Activated T-cell treated with anti-CD3 and anti-CD28 coated beads, Interleukin-2, amount 50 U/mL, for 4 hours (primary cell): ENCODE data around the gene ZBTB12. TPM values are rescaled to one million over a fixed set of nuclear protein-coding genes. Genes with fewer than 3 reads are reported as not detected.

Experiments
- total RNA-seq, 3 donors: library from RNA; stranded (reverse); gene quantifications; one replicate each; pipeline ENCODE4 v1.2.1, GENCODE V29; 2021

The ZBTB12 gene
- total RNA-seq, 3 donors from 2014 or later = 3.5 to 6.1 (median 5.4) TPM

Other genes starting within 250 kb of the ZBTB12 start
- 100 to 1,000 TPM; 403 to 418 (median 411) TPM for gene BAG6, start 249.4 kb downstream of the ZBTB12 start, total RNA-seq
- 1 to 10 TPM; 1.8 to 2.8 (median 2.1) TPM for gene APOM, start 246.2 kb downstream of the ZBTB12 start, total RNA-seq
- gene C6orf47, start 241.3 kb downstream of the ZBTB12 start, total RNA-seq = 10 to 100 TPM; 17.1 to 18.3 (median 18.2) TPM
- 10 to 100 TPM; 34.9 to 37.8 (median 37.5) TPM for gene GPANK1, start 237.1 kb downstream of the ZBTB12 start, total RNA-seq
- gene CSNK2B, start 236.0 kb downstream of the ZBTB12 start, total RNA-seq = 100 to 1,000 TPM; 301 to 311 (median 307) TPM
- gene LY6G5B, start 232.1 kb downstream of the ZBTB12 start, total RNA-seq = 10 to 100 TPM; 22.6 to 24.0 (median 22.9) TPM
- gene LY6G5C, start 221.0 kb downstream of the ZBTB12 start, total RNA-seq = 1 to 10 TPM; 2.3 to 3.8 (median 3.1) TPM
- gene ABHD16A, start 198.8 kb downstream of the ZBTB12 start, total RNA-seq = 10 to 100 TPM; 33.9 to 38.1 (median 35.2) TPM
- gene LY6G6F, start 195.2 kb downstream of the ZBTB12 start, total RNA-seq = not detected
- not detected for gene LY6G6D, start 186.7 kb downstream of the ZBTB12 start, total RNA-seq
- not detected for gene LY6G6C, start 180.3 kb downstream of the ZBTB12 start, total RNA-seq
- under 1 TPM in 2 of 3 donors, not detected in 1; 0.33 to 0.55 TPM for gene MPIG6B, start 178.7 kb downstream of the ZBTB12 start, total RNA-seq
- gene DDAH2, start 172.8 kb downstream of the ZBTB12 start, total RNA-seq = 1 to 10 TPM; 3.4 to 3.9 (median 3.5) TPM
- 100 to 1,000 TPM; 344 to 370 (median 353) TPM for gene CLIC1, start 165.6 kb downstream of the ZBTB12 start, total RNA-seq
- gene MSH5, start 162.1 kb downstream of the ZBTB12 start, total RNA-seq = 10 to 100 TPM; 30.9 to 35.4 (median 34.3) TPM
- 10 to 100 TPM in 2 of 3 donors, 1 to 10 TPM in 1; 9.4 to 12.2 (median 12.1) TPM for gene SAPCD1, start 139.4 kb downstream of the ZBTB12 start, total RNA-seq
- gene VWA7, start 124.8 kb downstream of the ZBTB12 start, total RNA-seq = 1 to 10 TPM; 1.4 TPM
- gene VARS1, start 106.3 kb downstream of the ZBTB12 start, total RNA-seq = 100 to 1,000 TPM; 231 to 263 (median 234) TPM
- gene LSM2, start 95.1 kb downstream of the ZBTB12 start, total RNA-seq = 100 to 1,000 TPM; 163 to 192 (median 184) TPM
- gene HSPA1L, start 86.8 kb downstream of the ZBTB12 start, total RNA-seq = 1 to 10 TPM; 1.6 to 1.8 (median 1.7) TPM
- gene HSPA1A, start 86.5 kb downstream of the ZBTB12 start, total RNA-seq = 10 to 100 TPM; 33.3 to 38.1 (median 34.2) TPM
- gene HSPA1B, start 74.3 kb downstream of the ZBTB12 start, total RNA-seq = 10 to 100 TPM; 76.1 to 97.7 (median 93.0) TPM
- 10 to 100 TPM; 25.6 to 26.7 (median 26.0) TPM for gene NEU1, start 39.3 kb downstream of the ZBTB12 start, total RNA-seq
- gene SLC44A4, start 23.1 kb downstream of the ZBTB12 start, total RNA-seq = under 1 TPM; 0.13 to 0.60 (median 0.20) TPM
- 10 to 100 TPM; 52.8 to 70.9 (median 67.8) TPM for gene EHMT2, start 4.4 kb downstream of the ZBTB12 start, total RNA-seq
- gene C2, start 25.6 kb upstream of the ZBTB12 start, total RNA-seq = 1 to 10 TPM in 1 of 3 donors, under 1 TPM in 2; 0.56 to 1.0 (median 0.95) TPM
- gene CFB, start 44.0 kb upstream of the ZBTB12 start, total RNA-seq = 1 to 10 TPM in 2 of 3 donors, under 1 TPM in 1; 0.42 to 1.5 (median 1.4) TPM
- 100 to 1,000 TPM; 107 to 111 (median 109) TPM for gene NELFE, start 56.9 kb upstream of the ZBTB12 start, total RNA-seq
- gene SKIC2, start 57.1 kb upstream of the ZBTB12 start, total RNA-seq = 100 to 1,000 TPM; 123 to 157 (median 132) TPM
- 1 to 10 TPM; 7.1 to 9.0 (median 8.9) TPM for gene DXO, start 70.1 kb upstream of the ZBTB12 start, total RNA-seq
- 1 to 10 TPM; 4.3 to 5.9 (median 5.3) TPM for gene C4A, start 80.0 kb upstream of the ZBTB12 start, total RNA-seq
- 1 to 10 TPM; 4.9 to 5.3 (median 5.2) TPM for gene C4B, start 112.7 kb upstream of the ZBTB12 start, total RNA-seq
- 1 to 10 TPM in 1 of 3 donors, under 1 TPM in 2; 0.74 to 1.0 (median 0.84) TPM for gene CYP21A2, start 136.3 kb upstream of the ZBTB12 start, total RNA-seq
- gene TNXB, start 207.3 kb upstream of the ZBTB12 start, total RNA-seq = 1 to 10 TPM; 1.1 to 1.9 (median 1.6) TPM
- 10 to 100 TPM; 65.2 to 75.2 (median 67.2) TPM for gene ATF6B, start 226.2 kb upstream of the ZBTB12 start, total RNA-seq
- 1 to 10 TPM; 3.2 to 6.6 (median 4.9) TPM for gene FKBPL, start 228.2 kb upstream of the ZBTB12 start, total RNA-seq
- gene PRRT1, start 249.9 kb upstream of the ZBTB12 start, total RNA-seq = under 1 TPM; 0.37 to 0.51 (median 0.38) TPM